Caco-2 (cell line): Measurements from ENCODE around the gene PELO. TPM values are rescaled to one million over a fixed set of nuclear protein-coding genes. Genes with fewer than 3 reads are reported as not detected.

Experiments used
- BruUV-seq: library from RNA; stranded (reverse); fragments of 400-500 nt; replicated peaks from 2 replicates; lab custom pipeline; 2021; lab: Mats Ljungman, UMichigan
- CTCF ChIA-PET: fragments of 300-600 bp; sonication (Branson Sonifier 250); formaldehyde crosslinking; loops from one replicate; lab custom pipeline; 2022; ENCODE audit warnings: antibody characterized with exemption; lab: Charles Lee
- POLR2A ChIA-PET: fragments of 300-600 bp; sonication (Branson Sonifier 250); formaldehyde crosslinking; loops from one replicate; lab custom pipeline; 2022; ENCODE audit warnings: antibody characterized with exemption; lab: Charles Lee
- DNase-seq, 2 experiments: peaks; one replicate each; pipeline versions ENCODE4 v3.0.0 to v3.0.0-alpha.2; 2020 to 2022
- H3K27me3 ChIP-seq: replicated peaks from 2 replicates; pipeline ENCODE4 v1.6.0; 2011; ENCODE audit warnings: low read length; ENCODE audit not compliant: control insufficient read depth, insufficient read depth
- H3K36me3 ChIP-seq: 2 replicates; pipeline ENCODE4 v1.5.1; 2011; ENCODE audit warnings: low read length; ENCODE audit not compliant: control insufficient read depth, insufficient read depth
- H3K4me1 ChIP-seq: fragments of 250-450 bp; sonication (Bioruptor Pico); 2 replicates; pipeline ENCODE4 v1.5.1; 2020; ENCODE audit warnings: mild to moderate bottlenecking
- H3K4me3 ChIP-seq: 2 replicates; pipeline ENCODE4 v1.5.1; 2011; ENCODE audit warnings: low read depth, mild to moderate bottlenecking, control low read depth, low read length
- H3K9me3 ChIP-seq: fragments of 250-450 bp; sonication (Bioruptor Pico); 2 replicates; pipeline ENCODE4 v1.5.1; 2020; ENCODE audit warnings: mild to moderate bottlenecking, moderate library complexity
- H3K27ac Mint-ChIP-seq: one replicate; pipeline ENCODE4 v1.8.0; 2022; ENCODE audit warnings: mixed read lengths; ENCODE audit not compliant: unreplicated experiment
- H3K27me3 Mint-ChIP-seq: one replicate; pipeline ENCODE4 v1.8.0; 2022; ENCODE audit warnings: mixed read lengths; ENCODE audit not compliant: insufficient read depth, unreplicated experiment
- H3K36me3 Mint-ChIP-seq: one replicate; pipeline ENCODE4 v1.8.0; 2022; ENCODE audit warnings: mild to moderate bottlenecking, mixed read lengths; ENCODE audit not compliant: insufficient read depth, unreplicated experiment
- H3K4me1 Mint-ChIP-seq: one replicate; pipeline ENCODE4 v1.8.0; 2022; ENCODE audit warnings: low read depth, mixed read lengths; ENCODE audit not compliant: unreplicated experiment
- H3K4me3 Mint-ChIP-seq: one replicate; pipeline ENCODE4 v1.8.0; 2022; ENCODE audit warnings: mild to moderate bottlenecking, moderate library complexity, mixed read lengths; ENCODE audit not compliant: unreplicated experiment
- H3K9me3 Mint-ChIP-seq: one replicate; pipeline ENCODE4 v1.8.0; 2022; ENCODE audit warnings: mixed read lengths; ENCODE audit not compliant: unreplicated experiment
- CTCF ChIP-seq, 2 experiments: fragments of 200-600 bp in 1 of 2; IDR thresholded peaks; 1 replicate in 1 of 2; 2 replicates in 1 of 2; pipeline versions ENCODE4 v1.5.1 to v1.8.0; 2011 to 2022; ENCODE audit warnings: antibody characterized with exemption in 1 of 2, control low read depth in 1 of 2, inconsistent platforms in 1 of 2, low read depth in 1 of 2, low read length in 1 of 2, mild to moderate bottlenecking in 1 of 2, moderate library complexity in 1 of 2; ENCODE audit not compliant: insufficient read depth in 1 of 2, severe bottlenecking in 1 of 2, unreplicated experiment in 1 of 2
- intact Hi-C: fragments of 100-400 bp; cut with micrococcal nuclease; formaldehyde crosslinking; loops from one replicate; pipeline ENCODE4 v1.10.0; 2022; ENCODE audit not compliant: unreplicated experiment
- total RNA-seq: library from RNA; stranded (reverse); gene quantifications from 2 replicates; pipeline ENCODE4 v1.2.3, GENCODE V29; 2022

The PELO gene
- total RNA-seq, 1 experiment from 2014 or later: 25.9 TPM

DNA sequence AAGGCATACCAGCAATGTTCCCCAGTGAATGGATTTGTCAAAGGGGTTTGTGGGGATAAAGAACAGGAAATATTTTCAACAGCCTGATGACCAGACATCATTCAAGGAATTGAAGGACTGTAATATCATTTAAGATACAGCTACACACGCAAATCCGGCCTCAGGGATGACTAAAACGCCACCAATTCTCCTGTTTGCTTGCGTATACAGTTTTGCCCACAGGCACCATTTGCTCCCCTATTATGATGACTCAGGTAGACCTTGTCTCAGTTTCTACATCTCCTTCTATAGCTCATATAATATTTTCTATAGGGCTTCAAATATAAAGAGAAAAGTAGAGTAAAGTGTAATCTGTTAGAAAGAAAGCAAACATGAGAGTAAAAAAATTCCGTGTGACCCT is 29.7 kb upstream of the PELO start:
- Histone ChIP-seq H3K4me3 (no peak overlapping the region), H3K4me1 (no peaks in the 10 kb centered on the region), H3K9me3 (no peaks in the 10 kb centered on the region), H3K36me3 (no peaks in the 10 kb centered on the region), H3K27me3 (no peaks in the 10 kb centered on the region)
- H3K27me3 Mint-ChIP-seq: peaks cover 6% of the 10 kb centered on the region
- no peak overlapping the region for H3K4me3 Mint-ChIP-seq
- DNase-seq: no peak
- ChIA-PET POLR2A (no interaction called here), CTCF (no interaction called here)
- H3K9me3 Mint-ChIP-seq: no peaks in the 10 kb centered on the region
- H3K36me3 Mint-ChIP-seq: no peaks in the 10 kb centered on the region
- TF ChIP-seq CTCF (IDR thresholded peaks at IDR 0.05; ENCODE audit: insufficient read depth in 1 of 2, low read depth in 1 of 2, low read length in 1 of 2, severe bottlenecking in 1 of 2, unreplicated experiment in 1 of 2): no peak
- intact Hi-C loops: no loop called here
- BruUV-seq: no TSS peak
- H3K4me1 Mint-ChIP-seq: no peaks in the 10 kb centered on the region
- H3K27ac Mint-ChIP-seq: no peak overlapping the region

- no peaks in the 10 kb centered on the region for H3K36me3 Mint-ChIP-seq
Measured at GRCh38 chr5:52759331-52759730, 28.4 kb upstream of the PELO start.

GRCh38 chr5:52760695-52761366 is 26.9 kb upstream of the PELO start:
- TF ChIP-seq CTCF (IDR thresholded peaks at IDR 0.05; ENCODE audit: insufficient read depth in 1 of 2, low read depth in 1 of 2, low read length in 1 of 2, severe bottlenecking in 1 of 2, unreplicated experiment in 1 of 2): no peak
- BruUV-seq: no TSS peak
- Mint-ChIP-seq H3K4me3 (no peak overlapping the region), H3K9me3 (no peaks in the 10 kb centered on the region), H3K36me3 (no peaks in the 10 kb centered on the region), H3K27ac (no peak overlapping the region), H3K27me3 (no peaks in the 10 kb centered on the region), H3K4me1 (no peaks in the 10 kb centered on the region)
- Histone ChIP-seq H3K9me3 (no peaks in the 10 kb centered on the region), H3K4me3 (no peak overlapping the region), H3K36me3 (no peaks in the 10 kb centered on the region), H3K4me1 (no peaks in the 10 kb centered on the region), H3K27me3 (no peaks in the 10 kb centered on the region)
- POLR2A ChIA-PET: no interaction called here
- no peak for DNase-seq
- intact Hi-C loops: no loop called here
- CTCF ChIA-PET: no interaction called here

More at GRCh38 chr5:52759331-52759730, 28.4 kb upstream of the PELO start:
- Mint-ChIP-seq H3K4me3 (no peak overlapping the region), H3K9me3 (no peaks in the 10 kb centered on the region), H3K27ac (no peak overlapping the region), H3K4me1 (no peaks in the 10 kb centered on the region), H3K27me3 (peaks cover 4% of the 10 kb centered on the region)
- H3K9me3 ChIP-seq: no peaks in the 10 kb centered on the region
- H3K4me3 ChIP-seq: no peak overlapping the region
- H3K36me3 ChIP-seq: no peaks in the 10 kb centered on the region
- CTCF ChIA-PET: no interaction called here
- TF ChIP-seq CTCF (IDR thresholded peaks at IDR 0.05; ENCODE audit: insufficient read depth in 1 of 2, low read depth in 1 of 2, low read length in 1 of 2, severe bottlenecking in 1 of 2, unreplicated experiment in 1 of 2): no peak
- H3K4me1 ChIP-seq: no peaks in the 10 kb centered on the region
- no peaks in the 10 kb centered on the region for H3K27me3 ChIP-seq
- no TSS peak for BruUV-seq
- DNase-seq: no peak
- intact Hi-C loops: no loop called here
- POLR2A ChIA-PET: no interaction called here
